GM23338 (cell line): ENCODE results near the gene TENM4. TPM values are rescaled to one million over a fixed set of nuclear protein-coding genes. Genes with fewer than 3 reads are reported as not detected.

Experiments
- ATAC-seq: fragments of 200-7000 bp; cut with Tn5 transposase; 3 replicates; pipeline ENCODE4 v1.9.1; 2020
- DNase-seq: peaks from one replicate; pipeline ENCODE4 v3.0.0-alpha.2; 2015; ENCODE audit warnings: low spot score
- H2AFZ ChIP-seq: fragments of 200-600 bp; sonication (generic); 2 replicates; pipeline ENCODE4 v1.8.0; 2016; ENCODE audit warnings: antibody characterized with exemption, mild to moderate bottlenecking, moderate library complexity
- H3F3A ChIP-seq: fragments of 200-600 bp; sonication (generic); replicated peaks from 2 replicates; pipeline ENCODE4 v1.8.0; 2017; ENCODE audit warnings: antibody characterized with exemption, mixed run types, low read depth
- H3K27ac ChIP-seq: fragments of 200-600 bp; sonication (generic); 2 replicates; pipeline ENCODE4 v1.6.1; 2016; ENCODE audit warnings: low read depth
- H3K27me3 ChIP-seq: fragments of 200-600 bp; sonication (generic); 2 replicates; pipeline ENCODE4 v1.8.0; 2016; ENCODE audit warnings: mild to moderate bottlenecking, mixed run types, moderate library complexity; ENCODE audit not compliant: insufficient read depth
- H3K36me3 ChIP-seq: fragments of 200-600 bp; sonication (generic); 2 replicates; pipeline ENCODE4 v1.8.0; 2016; ENCODE audit warnings: mild to moderate bottlenecking; ENCODE audit not compliant: insufficient read depth
- H3K4me1 ChIP-seq: fragments of 200-600 bp; sonication (generic); 2 replicates; pipeline ENCODE4 v1.8.0; 2016; ENCODE audit warnings: mild to moderate bottlenecking, moderate library complexity; ENCODE audit not compliant: insufficient read depth
- H3K4me2 ChIP-seq: fragments of 200-600 bp; sonication (generic); 2 replicates; pipeline ENCODE4 v1.7.1; 2017; ENCODE audit warnings: mixed run types
- H3K4me3 ChIP-seq: fragments of 200-600 bp; sonication (generic); 2 replicates; pipeline ENCODE4 v1.6.1; 2016; ENCODE audit warnings: mixed run types
- H3K79me2 ChIP-seq: fragments of 200-600 bp; sonication (generic); replicated peaks from 2 replicates; pipeline ENCODE4 v1.8.0; 2017; ENCODE audit warnings: mild to moderate bottlenecking; ENCODE audit not compliant: insufficient read depth
- H3K9me2 ChIP-seq: fragments of 200-600 bp; sonication (generic); 2 replicates; pipeline ENCODE4 v1.8.0; 2017; ENCODE audit not compliant: insufficient read depth
- H4K20me1 ChIP-seq: fragments of 200-600 bp; sonication (generic); replicated peaks from 2 replicates; pipeline ENCODE4 v1.8.0; 2017; ENCODE audit warnings: mild to moderate bottlenecking; ENCODE audit not compliant: insufficient read depth
- H3K27ac Mint-ChIP-seq: 2 replicates; pipeline ENCODE4 v1.8.0; 2020; ENCODE audit warnings: inconsistent platforms, mild to moderate bottlenecking, moderate library complexity, mixed read lengths
- H3K27me3 Mint-ChIP-seq: 3 replicates; pipeline ENCODE4 v1.8.0; 2022; ENCODE audit warnings: low read depth, mild to moderate bottlenecking, moderate library complexity, mixed read lengths, inconsistent platforms; ENCODE audit not compliant: insufficient read depth, poor library complexity
- H3K36me3 Mint-ChIP-seq: 3 replicates; pipeline ENCODE4 v1.8.0; 2021; ENCODE audit warnings: low read depth, mild to moderate bottlenecking, inconsistent platforms, moderate library complexity, mixed read lengths
- H3K4me1 Mint-ChIP-seq: 3 replicates; pipeline ENCODE4 v1.8.0; 2020; ENCODE audit warnings: mild to moderate bottlenecking, inconsistent platforms, mixed read lengths
- H3K4me3 Mint-ChIP-seq: 3 replicates; pipeline ENCODE4 v1.8.0; 2021; ENCODE audit warnings: moderate library complexity, mild to moderate bottlenecking, inconsistent platforms, mixed read lengths
- H3K9me3 Mint-ChIP-seq: 3 replicates; pipeline ENCODE4 v1.8.0; 2020; ENCODE audit warnings: moderate library complexity, mild to moderate bottlenecking, inconsistent platforms, mixed read lengths
- CREB1 ChIP-seq: fragments of 250-450 bp; sonication (Bioruptor Pico); IDR thresholded peaks from 2 replicates; pipeline ENCODE4 v1.5.0; 2020; ENCODE audit warnings: low read depth, mild to moderate bottlenecking, moderate library complexity
- JUNB ChIP-seq: IDR thresholded peaks from one replicate; pipeline ENCODE4 v1.6.1; 2016; ENCODE audit warnings: antibody characterized with exemption; ENCODE audit not compliant: unreplicated experiment
- NANOG ChIP-seq: IDR thresholded peaks from 2 replicates; pipeline ENCODE4 v1.6.1; 2016; ENCODE audit warnings: antibody characterized with exemption, borderline replicate concordance
- ZNF114 ChIP-seq: fragments of 250-450 bp; sonication (Bioruptor Pico); IDR thresholded peaks from 2 replicates; pipeline ENCODE4 v1.5.0; 2020; ENCODE audit warnings: mild to moderate bottlenecking, moderate library complexity
- ZNF331 ChIP-seq: fragments of 250-450 bp; sonication (Bioruptor Pico); IDR thresholded peaks from 2 replicates; pipeline ENCODE4 v1.5.0; 2020; ENCODE audit warnings: low read depth, mild to moderate bottlenecking, moderate library complexity
- polyA plus RNA-seq: library from polyadenylated mRNA; unstranded; fragments of >200 nt; fragmentation: Nextera tagmentation; extraction: Ambion mirVana; gene quantifications from 2 replicates; pipeline ENCODE4 v1.2.1, GENCODE V29; 2016
- total RNA-seq: library from RNA; depleted of rRNA; stranded (reverse); fragments of >200 nt; shearing (Covaris generic); gene quantifications from 2 replicates; pipeline ENCODE4 v1.2.3, GENCODE V29; 2014
- TF ChIP-seq, protein P1 (sequence below): IDR thresholded peaks from 2 replicates; pipeline ENCODE4 v1.6.1; 2016; ENCODE audit warnings: antibody characterized with exemption
- TF ChIP-seq, protein P2 (sequence below), 2 experiments: fragments of 200-600 bp in 1 of 2; sonication (generic) in 1 of 2; conservative IDR thresholded peaks; 2 replicates each; pipeline versions ENCODE4 v1.5.1 to v1.6.1; 2016 to 2017; ENCODE audit warnings: antibody characterized with exemption in 2 of 2, low read depth in 2 of 2, mild to moderate bottlenecking in 2 of 2, moderate library complexity in 1 of 2
- TF ChIP-seq, protein P3 (sequence below): fragments of 250-450 bp; sonication (Bioruptor Pico); IDR thresholded peaks from 2 replicates; pipeline ENCODE4 v1.5.0; 2020; ENCODE audit warnings: mild to moderate bottlenecking, moderate library complexity

The TENM4 gene
- total and polyA plus RNA-seq, 2 experiments from 2014 or later: 7.3 TPM

DNA sequence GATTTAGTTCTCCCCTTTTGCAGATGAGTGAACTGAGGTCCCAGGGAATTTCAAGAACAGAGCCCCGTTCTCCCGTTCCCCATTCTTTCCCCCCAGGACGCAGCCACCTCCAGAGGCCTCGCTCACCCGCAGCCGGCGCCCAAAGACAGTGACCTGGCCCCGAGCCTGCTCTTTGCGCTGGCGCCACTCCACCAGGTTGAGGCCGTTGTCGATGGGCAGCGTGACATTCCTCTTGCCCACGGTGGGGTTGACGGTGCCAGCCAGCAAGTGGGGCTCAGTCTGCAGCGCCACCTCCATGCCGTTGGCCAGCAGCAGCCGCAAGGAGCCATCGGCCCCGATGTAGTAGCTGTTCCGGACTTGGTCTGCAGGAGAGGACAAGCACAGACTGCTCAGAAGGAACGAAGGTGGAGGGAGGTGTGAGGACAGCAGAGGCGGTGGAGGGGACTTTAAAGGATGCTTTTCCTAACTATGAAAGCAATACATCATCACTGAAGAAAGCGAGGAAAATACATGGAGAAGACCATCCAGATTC lies 764.7 kb downstream of the TENM4 start:
- Histone ChIP-seq H3K36me3 (no peaks in the 10 kb centered on the region), H3K27ac (no peak overlapping the region), H3K27me3 (no peaks in the 10 kb centered on the region), H4K20me1 (no peaks in the 10 kb centered on the region), H2AFZ (no peak overlapping the region), H3K4me3 (no peak overlapping the region), H3K79me2 (no peaks in the 10 kb centered on the region), H3K4me1 (no peaks in the 10 kb centered on the region), H3F3A (no peaks in the 10 kb centered on the region), H3K9me2 (no peaks in the 10 kb centered on the region), H3K4me2 (no peak overlapping the region)
- Mint-ChIP-seq H3K9me3 (no peaks in the 10 kb centered on the region), H3K27me3 (no peaks in the 10 kb centered on the region), H3K36me3 (no peaks in the 10 kb centered on the region), H3K27ac (no peak overlapping the region), H3K4me1 (no peaks in the 10 kb centered on the region), H3K4me3 (no peak overlapping the region)
- no peak; the same call in 2 of the 3 replicates for ATAC-seq
- no peak for DNase-seq
- TF ChIP-seq, protein P1, sequence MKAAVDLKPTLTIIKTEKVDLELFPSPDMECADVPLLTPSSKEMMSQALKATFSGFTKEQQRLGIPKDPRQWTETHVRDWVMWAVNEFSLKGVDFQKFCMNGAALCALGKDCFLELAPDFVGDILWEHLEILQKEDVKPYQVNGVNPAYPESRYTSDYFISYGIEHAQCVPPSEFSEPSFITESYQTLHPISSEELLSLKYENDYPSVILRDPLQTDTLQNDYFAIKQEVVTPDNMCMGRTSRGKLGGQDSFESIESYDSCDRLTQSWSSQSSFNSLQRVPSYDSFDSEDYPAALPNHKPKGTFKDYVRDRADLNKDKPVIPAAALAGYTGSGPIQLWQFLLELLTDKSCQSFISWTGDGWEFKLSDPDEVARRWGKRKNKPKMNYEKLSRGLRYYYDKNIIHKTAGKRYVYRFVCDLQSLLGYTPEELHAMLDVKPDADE: no peak
- TF ChIP-seq ZNF114 (CRISPR knock-in tag) (no peak), ZNF331 (no peak)
- TF ChIP-seq, protein P2, sequence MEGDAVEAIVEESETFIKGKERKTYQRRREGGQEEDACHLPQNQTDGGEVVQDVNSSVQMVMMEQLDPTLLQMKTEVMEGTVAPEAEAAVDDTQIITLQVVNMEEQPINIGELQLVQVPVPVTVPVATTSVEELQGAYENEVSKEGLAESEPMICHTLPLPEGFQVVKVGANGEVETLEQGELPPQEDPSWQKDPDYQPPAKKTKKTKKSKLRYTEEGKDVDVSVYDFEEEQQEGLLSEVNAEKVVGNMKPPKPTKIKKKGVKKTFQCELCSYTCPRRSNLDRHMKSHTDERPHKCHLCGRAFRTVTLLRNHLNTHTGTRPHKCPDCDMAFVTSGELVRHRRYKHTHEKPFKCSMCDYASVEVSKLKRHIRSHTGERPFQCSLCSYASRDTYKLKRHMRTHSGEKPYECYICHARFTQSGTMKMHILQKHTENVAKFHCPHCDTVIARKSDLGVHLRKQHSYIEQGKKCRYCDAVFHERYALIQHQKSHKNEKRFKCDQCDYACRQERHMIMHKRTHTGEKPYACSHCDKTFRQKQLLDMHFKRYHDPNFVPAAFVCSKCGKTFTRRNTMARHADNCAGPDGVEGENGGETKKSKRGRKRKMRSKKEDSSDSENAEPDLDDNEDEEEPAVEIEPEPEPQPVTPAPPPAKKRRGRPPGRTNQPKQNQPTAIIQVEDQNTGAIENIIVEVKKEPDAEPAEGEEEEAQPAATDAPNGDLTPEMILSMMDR (conservative IDR thresholded peaks at IDR 0.05; ENCODE audit: low read depth in 2 of 2): peak in 1 of 2 experiments; percentile 30; a peak in 2 of 4 replicates

DNA sequence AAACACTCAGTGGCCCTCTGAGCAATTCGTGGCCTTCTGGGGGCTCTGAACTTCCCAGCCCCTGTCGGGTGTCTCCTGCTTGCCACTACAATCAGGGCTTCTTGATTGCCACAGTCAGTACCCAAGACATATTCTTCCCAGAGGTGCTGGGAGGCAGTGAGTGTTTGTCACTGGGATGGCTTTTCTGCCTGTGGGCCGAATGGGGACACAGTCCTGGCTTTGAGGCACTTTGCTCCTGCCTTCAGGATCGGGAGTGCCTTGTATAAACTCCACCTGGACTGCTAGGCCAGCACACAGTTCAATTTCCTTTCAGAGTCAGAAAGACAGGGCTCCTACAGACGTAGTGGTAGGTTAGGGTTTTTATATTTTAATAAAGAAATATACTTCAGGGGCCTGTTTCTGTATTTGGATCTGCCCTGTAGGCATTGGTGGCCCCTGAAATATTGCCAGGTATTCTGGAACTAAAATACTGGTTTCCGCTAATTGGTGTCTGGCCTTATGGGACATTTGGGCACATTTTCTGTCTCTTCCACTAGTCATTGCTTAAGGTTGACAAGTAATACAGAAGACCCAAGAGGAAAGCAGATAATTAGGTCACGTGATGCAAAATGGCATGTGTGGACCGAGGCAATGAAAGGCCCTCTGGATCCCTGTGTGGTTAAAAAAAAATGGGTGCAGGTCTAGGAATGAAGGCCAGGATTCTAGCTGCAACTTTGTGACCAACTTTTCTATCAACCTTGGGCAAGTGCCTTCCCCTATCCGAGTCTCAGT lies 767.8 kb downstream of the TENM4 start:
- no peak overlapping the region for H3K27ac Mint-ChIP-seq
- Histone ChIP-seq H3K27ac (no peak overlapping the region), H3K79me2 (no peaks in the 10 kb centered on the region), H2AFZ (no peak overlapping the region), H3K4me2 (no peak overlapping the region), H4K20me1 (no peaks in the 10 kb centered on the region), H3K4me3 (no peak overlapping the region), H3K4me1 (no peaks in the 10 kb centered on the region), H3K9me2 (0 out of 2 replicates have a peak, but pooled peaks cover 5% of the 10 kb centered on the region), H3K27me3 (no peaks in the 10 kb centered on the region), H3F3A (no peaks in the 10 kb centered on the region), H3K36me3 (no peaks in the 10 kb centered on the region)
- ATAC-seq (no peak), DNase-seq (no peak)
- H3K4me1 Mint-ChIP-seq: no peaks in the 10 kb centered on the region
- H3K4me3 Mint-ChIP-seq: no peak overlapping the region
- peaks cover 9% of the 10 kb centered on the region; the same call in 1 of the 3 replicates for H3K36me3 Mint-ChIP-seq
- no peaks in the 10 kb centered on the region for H3K9me3 Mint-ChIP-seq
- no peaks in the 10 kb centered on the region for H3K27me3 Mint-ChIP-seq
- TF ChIP-seq, protein P3, sequence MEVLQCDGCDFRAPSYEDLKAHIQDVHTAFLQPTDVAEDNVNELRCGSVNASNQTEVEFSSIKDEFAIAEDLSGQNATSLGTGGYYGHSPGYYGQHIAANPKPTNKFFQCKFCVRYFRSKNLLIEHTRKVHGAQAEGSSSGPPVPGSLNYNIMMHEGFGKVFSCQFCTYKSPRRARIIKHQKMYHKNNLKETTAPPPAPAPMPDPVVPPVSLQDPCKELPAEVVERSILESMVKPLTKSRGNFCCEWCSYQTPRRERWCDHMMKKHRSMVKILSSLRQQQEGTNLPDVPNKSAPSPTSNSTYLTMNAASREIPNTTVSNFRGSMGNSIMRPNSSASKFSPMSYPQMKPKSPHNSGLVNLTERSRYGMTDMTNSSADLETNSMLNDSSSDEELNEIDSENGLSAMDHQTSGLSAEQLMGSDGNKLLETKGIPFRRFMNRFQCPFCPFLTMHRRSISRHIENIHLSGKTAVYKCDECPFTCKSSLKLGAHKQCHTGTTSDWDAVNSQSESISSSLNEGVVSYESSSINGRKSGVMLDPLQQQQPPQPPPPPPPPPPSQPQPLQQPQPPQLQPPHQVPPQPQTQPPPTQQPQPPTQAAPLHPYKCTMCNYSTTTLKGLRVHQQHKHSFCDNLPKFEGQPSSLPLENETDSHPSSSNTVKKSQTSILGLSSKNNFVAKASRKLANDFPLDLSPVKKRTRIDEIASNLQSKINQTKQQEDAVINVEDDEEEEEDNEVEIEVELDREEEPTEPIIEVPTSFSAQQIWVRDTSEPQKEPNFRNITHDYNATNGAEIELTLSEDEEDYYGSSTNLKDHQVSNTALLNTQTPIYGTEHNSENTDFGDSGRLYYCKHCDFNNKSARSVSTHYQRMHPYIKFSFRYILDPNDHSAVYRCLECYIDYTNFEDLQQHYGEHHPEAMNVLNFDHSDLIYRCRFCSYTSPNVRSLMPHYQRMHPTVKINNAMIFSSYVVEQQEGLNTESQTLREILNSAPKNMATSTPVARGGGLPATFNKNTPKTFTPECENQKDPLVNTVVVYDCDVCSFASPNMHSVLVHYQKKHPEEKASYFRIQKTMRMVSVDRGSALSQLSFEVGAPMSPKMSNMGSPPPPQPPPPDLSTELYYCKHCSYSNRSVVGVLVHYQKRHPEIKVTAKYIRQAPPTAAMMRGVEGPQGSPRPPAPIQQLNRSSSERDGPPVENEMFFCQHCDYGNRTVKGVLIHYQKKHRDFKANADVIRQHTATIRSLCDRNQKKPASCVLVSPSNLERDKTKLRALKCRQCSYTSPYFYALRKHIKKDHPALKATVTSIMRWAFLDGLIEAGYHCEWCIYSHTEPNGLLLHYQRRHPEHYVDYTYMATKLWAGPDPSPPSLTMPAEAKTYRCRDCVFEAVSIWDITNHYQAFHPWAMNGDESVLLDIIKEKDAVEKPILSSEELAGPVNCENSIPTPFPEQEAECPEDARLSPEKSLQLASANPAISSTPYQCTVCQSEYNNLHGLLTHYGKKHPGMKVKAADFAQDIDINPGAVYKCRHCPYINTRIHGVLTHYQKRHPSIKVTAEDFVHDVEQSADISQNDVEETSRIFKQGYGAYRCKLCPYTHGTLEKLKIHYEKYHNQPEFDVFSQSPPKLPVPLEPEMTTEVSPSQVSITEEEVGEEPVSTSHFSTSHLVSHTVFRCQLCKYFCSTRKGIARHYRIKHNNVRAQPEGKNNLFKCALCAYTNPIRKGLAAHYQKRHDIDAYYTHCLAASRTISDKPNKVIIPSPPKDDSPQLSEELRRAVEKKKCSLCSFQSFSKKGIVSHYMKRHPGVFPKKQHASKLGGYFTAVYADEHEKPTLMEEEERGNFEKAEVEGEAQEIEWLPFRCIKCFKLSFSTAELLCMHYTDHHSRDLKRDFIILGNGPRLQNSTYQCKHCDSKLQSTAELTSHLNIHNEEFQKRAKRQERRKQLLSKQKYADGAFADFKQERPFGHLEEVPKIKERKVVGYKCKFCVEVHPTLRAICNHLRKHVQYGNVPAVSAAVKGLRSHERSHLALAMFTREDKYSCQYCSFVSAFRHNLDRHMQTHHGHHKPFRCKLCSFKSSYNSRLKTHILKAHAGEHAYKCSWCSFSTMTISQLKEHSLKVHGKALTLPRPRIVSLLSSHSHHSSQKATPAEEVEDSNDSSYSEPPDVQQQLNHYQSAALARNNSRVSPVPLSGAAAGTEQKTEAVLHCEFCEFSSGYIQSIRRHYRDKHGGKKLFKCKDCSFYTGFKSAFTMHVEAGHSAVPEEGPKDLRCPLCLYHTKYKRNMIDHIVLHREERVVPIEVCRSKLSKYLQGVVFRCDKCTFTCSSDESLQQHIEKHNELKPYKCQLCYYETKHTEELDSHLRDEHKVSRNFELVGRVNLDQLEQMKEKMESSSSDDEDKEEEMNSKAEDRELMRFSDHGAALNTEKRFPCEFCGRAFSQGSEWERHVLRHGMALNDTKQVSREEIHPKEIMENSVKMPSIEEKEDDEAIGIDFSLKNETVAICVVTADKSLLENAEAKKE (CRISPR knock-in tag): no peak
- TF ChIP-seq ZNF114 (CRISPR knock-in tag) (no peak), CREB1 (CRISPR knock-in tag) (no peak), NANOG (no peak), ZNF331 (no peak), JUNB (no peak)
- TF ChIP-seq, protein P1: no peak
